Panc1 (cell line): Measurements from ENCODE around the gene NEK4.

Source experiments
- POLR2AphosphoS5 ChIP-seq: IDR thresholded peaks from 2 replicates; pipeline ENCODE4 v1.6.1; 2012; ENCODE audit warnings: mild to moderate bottlenecking, low read depth, low read length, moderate library complexity
- TF ChIP-seq, protein P1 (sequence below): fragments of 450-650 bp; IDR thresholded peaks from 2 replicates; pipeline ENCODE4 v1.5.1; 2017; ENCODE audit warnings: mild to moderate bottlenecking

DNA sequence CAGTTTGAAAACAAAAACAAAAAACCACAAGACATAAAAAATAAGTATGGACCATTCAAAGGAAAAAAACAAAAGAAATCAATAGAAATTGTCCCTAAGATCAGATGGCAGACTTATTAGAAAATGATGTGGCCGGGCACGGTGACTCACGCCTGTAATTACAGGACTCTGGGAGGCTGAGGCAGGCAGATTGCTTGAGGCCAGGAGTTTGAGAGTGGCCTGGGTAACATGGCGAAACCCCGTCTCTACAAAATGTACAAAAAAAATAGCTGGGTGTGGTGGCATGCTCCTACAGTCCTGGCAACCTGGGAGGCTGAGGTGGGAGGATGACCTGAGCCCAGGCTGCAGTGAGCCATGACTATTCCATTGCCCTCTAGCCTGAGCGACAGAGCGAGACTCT lies 48.2 kb downstream of the NEK4 start:
- TF ChIP-seq, protein P1, sequence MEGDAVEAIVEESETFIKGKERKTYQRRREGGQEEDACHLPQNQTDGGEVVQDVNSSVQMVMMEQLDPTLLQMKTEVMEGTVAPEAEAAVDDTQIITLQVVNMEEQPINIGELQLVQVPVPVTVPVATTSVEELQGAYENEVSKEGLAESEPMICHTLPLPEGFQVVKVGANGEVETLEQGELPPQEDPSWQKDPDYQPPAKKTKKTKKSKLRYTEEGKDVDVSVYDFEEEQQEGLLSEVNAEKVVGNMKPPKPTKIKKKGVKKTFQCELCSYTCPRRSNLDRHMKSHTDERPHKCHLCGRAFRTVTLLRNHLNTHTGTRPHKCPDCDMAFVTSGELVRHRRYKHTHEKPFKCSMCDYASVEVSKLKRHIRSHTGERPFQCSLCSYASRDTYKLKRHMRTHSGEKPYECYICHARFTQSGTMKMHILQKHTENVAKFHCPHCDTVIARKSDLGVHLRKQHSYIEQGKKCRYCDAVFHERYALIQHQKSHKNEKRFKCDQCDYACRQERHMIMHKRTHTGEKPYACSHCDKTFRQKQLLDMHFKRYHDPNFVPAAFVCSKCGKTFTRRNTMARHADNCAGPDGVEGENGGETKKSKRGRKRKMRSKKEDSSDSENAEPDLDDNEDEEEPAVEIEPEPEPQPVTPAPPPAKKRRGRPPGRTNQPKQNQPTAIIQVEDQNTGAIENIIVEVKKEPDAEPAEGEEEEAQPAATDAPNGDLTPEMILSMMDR, result no peak
- no peak for TF ChIP-seq POLR2AphosphoS5
